COLO668 (cell line): ENCODE measurements around the gene RCBTB2.

Experiments used
- DNase-seq: peaks from one replicate; lab custom pipeline; 2025; ENCODE audit not compliant: unreplicated experiment; lab: John Stamatoyannopoulos, UW

Gene RCBTB2

GRCh38 chr13:48496271-48497161, 36.4 kb downstream of the RCBTB2 start:
- no peak for DNase-seq

GRCh38 chr13:48494874-48495273, 38.0 kb downstream of the RCBTB2 start:
- DNase-seq = no peak

DNA sequence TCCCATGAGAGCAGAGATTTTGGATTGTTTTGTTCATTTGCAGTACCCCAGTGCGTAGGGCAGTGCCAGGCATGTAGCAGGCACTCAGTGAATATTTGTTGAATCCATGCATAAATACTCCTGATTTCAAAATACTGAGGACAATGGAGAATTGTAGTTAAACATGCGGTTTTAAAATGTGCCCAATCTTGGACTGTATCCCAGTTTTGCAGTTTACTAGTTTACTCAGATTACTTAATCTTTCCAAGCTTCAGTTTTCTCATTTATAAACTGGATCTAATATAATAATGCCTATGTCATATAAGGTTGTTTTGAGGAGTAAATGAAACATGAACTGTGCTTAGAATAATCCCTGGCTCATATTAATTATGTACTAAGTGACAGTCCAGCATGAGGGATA, 39.0 kb downstream of the RCBTB2 start:
- no peak for DNase-seq

DNA sequence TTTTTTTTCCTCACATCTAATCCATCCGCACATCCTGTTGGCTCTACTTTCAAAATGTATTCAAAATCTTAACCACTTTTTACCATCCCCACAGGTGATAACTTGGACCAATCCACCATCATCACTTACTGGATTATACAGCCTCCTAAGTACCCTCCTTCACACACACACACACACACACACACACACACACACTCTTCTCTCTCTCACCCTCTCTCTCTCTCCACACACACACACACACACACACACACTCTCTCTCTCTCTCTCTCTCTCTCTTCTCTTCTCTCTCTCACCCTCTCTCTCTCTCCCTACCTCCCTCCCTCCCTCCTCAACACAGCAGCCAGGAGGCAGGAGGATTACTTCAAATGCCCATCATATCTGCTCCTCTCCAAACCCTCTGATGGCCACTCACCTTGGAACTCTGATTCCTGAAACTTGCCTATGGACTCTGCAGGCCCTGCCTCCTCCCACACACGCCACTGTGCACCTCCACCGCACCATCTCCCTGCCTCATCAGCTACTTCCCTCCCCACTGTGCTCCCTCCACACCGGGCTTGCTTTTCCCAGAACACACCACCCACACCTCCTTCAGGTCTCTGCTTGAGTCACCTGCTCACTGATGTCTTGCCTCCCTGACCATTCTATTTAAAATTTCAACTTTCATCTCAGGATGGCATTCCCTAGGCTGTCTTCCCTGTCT, 39.7 kb downstream of the RCBTB2 start:
- DNase-seq = no peak

DNA sequence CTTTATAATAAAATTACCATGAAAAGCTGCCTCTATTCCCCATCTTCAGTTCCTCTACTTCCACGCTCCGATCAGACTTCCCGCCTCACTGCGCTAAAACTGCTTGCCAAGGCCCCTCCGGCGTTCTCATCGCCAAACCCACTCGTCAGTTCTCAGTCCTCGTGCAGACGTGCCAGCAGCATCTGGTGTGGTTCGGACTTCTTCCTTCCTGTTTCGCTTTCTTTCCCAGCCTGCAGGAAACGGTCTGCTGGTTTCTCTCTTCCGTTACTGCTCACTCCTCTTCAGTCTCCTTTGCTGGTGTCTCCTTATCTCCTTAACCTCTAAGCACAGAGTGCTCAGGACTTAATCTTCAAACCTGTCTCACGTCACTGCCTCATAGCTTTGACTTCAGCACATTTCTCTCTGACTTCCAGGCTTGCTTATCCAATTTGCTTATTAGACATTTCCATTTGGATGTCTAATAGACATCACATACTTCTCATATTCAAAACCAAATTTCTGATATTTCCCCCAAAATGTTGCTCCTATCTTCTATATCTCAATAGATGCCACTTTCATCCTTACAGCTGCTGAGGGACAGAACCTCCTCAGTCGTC, 40.3 kb downstream of the RCBTB2 start:
- no peak for DNase-seq

GRCh38 chr13:48492096-48492440, 40.8 kb downstream of the RCBTB2 start:
- no peak for DNase-seq

DNA sequence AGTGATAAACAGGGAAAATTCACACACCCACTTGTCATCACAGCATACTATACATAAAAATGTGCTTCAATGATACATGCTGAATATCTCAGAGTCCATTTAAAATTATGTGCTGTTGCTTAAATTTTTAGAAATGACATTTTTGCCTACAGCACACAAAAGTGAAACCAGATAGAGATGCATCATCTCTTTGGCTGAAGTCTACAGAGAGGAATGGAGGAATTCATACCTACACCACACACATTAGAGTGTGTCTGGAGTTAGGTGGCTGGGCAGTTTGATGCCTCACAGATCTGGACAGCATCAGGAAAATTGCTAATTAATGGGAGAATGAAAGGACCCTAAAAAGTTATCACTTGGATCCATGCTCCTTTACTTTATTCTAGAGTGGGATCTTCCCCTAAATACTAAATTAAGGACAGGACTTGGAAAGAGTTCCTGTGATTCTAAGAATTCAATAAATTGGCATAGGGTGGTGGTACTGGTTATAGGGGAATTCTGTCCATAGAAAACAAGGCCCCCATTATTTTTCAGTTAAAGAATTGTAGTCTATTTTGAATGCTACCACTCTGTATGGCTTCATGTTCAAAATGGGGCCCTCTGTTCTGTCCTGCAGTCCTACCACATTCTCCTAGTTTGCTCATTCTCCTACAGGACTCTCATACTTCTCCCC, 41.3 kb downstream of the RCBTB2 start:
- DNase-seq = no peak

DNA sequence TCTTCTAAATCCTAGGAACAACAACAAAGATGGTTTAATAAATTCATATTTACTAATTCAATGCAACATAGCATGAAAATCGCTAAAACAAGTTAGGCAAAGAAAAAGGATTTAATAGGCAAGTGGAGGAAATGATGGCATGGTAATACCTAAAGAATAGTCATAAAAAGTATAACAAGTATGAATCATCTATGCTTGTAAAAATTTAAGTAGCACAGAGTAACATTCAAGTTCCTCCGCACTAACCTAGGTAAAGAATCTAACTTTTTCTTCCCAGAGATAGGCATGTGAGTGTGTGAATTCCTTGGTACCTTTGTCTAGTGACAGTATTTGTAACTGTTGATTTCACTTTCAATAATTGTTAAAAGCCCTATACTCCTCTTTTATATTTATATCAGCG, 42.6 kb downstream of the RCBTB2 start:
- no peak for DNase-seq

DNA sequence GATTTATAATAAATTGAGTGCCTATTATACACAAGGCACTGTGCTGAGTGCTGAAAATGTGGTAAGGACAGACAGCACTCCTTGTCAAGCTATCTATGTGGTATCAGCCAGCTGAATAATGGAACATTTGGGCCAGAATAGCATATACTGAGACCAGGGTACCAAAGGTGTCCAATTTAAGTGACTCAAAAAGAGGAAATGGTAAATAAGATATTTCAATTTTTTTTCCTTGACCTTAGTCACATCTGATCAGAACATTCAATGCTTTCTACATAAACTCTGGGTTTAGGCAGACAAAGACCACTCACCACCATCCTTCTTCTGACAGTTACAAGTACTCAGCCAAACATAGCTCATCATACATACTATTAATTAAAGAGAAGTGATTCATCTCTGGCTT, 43.2 kb downstream of the RCBTB2 start:
- no peak for DNase-seq

- DNase-seq = no peak
Observed at GRCh38 chr13:48488995-48489394, 43.9 kb downstream of the RCBTB2 start.

DNA sequence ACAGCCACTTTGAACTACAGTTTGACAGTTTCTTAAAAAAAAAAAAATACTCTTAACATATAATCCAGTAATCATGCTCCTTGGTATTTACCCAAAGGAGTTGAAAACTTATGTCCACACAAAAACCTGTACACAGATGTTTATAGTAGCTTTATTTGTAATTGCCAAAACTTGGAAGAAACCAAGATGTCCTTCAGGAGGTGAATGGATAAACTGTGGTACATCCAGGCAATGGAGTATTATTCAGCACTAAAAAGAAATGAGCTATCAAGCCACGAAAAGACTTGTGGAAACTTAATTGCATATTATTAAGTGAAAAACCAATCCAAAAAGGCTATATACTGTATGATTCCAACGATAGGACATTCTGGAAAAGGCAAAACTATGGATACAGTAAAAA, 44.9 kb downstream of the RCBTB2 start:
- no peak for DNase-seq

- no peak for DNase-seq
Observed at GRCh38 chr13:48486836-48487235, 46.0 kb downstream of the RCBTB2 start.

- DNase-seq = no peak
Observed at GRCh38 chr13:48486362-48486761, 46.5 kb downstream of the RCBTB2 start.

GRCh38 chr13:48485432-48485831, 47.4 kb downstream of the RCBTB2 start:
- DNase-seq = no peak

DNA sequence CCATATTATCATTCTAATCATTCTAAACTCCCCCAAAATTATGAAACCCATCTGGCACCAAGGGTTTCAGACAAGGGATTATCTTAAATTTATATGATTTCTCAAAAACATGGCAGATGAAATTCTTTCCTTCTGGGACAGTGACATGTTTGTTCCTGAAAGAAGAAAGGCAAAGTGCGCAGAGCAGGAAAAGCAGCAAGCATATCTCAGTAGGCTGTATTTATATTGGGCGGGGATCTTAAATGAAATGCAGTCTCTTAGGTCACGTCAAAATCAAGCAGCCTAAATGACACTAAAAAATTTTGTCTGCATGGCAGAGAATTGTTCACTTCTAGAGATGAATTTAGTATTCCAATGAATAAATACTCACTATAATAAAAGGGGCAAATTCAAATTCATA, 49.3 kb downstream of the RCBTB2 start:
- DNase-seq = no peak

DNA sequence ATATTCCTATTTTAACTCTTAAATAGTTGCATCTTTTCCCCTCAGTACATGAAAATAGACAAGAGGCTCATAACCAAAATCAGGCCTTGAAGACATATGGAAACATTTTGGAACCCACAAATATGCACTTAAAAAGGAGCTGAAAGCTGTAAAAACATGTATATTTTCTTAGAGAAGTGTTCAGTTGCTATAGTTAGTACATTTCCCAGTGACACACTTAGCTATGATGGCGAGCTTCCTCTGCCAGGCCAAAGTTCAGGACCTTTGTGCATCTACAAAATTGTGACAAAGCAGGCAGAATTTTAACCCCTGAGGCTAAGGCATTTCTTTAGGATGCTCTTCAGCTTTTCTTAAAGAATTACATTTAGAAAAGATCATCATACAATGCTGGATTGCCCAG, 54.5 kb downstream of the RCBTB2 start:
- DNase-seq = no peak

GRCh38 chr13:48477191-48477855, 55.6 kb downstream of the RCBTB2 start:
- no peak for DNase-seq

DNA sequence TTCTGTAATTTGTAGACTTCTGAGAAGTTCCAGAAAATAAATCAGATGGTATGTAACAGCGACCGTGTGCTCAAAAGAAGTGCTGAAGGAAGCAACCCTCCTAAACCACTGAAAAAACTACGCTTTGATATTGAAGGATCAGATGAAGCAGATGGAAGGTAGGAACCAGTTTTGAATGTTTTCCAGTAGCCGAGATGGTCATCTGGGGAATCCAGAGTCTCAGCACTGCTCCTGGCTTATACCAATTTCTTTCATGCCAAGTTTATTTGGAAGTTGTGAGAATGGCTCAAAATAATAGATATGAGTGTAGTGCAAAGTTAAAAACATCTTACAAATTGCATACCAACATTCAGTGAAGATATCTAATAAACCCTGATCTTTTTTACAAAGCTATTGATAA, 56.2 kb downstream of the RCBTB2 start:
- no peak for DNase-seq

GRCh38 chr13:48476215-48476614, 56.7 kb downstream of the RCBTB2 start:
- no peak for DNase-seq

- no peak for DNase-seq
Observed at GRCh38 chr13:48475230-48475629, 57.6 kb downstream of the RCBTB2 start.

DNA sequence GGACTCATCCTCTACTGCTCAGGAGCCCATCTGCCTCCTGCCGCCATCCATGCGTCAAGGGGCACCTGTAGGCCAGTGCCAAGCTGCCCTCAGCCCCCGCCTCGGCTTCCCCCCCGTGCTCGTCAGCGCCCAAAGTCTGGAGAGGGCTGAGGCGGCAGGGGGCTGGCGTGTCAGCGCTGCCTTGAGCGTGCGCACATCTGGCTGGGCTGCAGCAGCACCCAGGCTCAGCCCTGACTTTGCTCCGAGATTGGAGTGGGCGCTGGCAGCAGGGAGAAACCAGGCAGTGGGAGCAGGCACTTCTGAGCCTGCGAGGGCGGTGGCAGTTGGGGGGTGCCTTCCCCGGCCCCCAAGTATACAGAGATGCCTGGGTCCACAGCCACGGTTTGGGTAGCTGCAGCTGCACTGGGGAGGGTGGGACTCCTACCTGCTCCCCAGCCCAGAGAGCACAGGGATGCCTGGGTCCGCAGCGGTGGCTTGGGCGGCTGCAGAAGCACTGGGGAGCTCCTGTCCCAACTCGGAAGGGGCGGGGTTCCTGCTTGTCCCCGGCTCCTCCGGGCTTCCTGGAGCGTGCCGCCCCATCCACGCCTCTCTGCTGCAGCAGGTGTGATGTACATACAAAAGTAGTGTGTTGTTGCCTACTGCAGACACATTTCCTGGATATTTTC, 75.2 kb downstream of the RCBTB2 start:
- DNase-seq = no peak
